Measurements from ENCODE around the gene POU2F2.

DNA sequence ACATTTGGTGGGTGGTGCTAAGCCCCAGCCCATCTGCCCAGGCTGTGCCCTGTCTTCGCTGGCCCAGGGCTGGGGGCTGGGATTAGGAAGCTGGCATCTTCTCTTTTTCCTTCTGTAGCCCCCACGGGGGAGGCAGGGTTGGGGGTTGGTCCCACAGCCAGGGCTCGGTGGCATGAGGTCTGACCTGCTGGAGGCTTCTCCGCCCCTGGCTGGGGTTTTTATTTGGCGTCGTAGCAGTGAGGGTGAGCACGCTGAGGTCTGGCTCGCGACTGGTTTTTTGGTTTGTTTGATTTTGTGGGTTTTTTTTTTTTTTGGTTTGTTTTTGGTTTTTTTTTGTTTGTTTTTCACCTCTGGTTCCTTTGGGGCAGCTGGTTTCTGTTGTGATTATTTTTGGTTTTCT, 41.6 kb downstream of the POU2F2 start:
- TF ChIP-seq, protein P1, sequence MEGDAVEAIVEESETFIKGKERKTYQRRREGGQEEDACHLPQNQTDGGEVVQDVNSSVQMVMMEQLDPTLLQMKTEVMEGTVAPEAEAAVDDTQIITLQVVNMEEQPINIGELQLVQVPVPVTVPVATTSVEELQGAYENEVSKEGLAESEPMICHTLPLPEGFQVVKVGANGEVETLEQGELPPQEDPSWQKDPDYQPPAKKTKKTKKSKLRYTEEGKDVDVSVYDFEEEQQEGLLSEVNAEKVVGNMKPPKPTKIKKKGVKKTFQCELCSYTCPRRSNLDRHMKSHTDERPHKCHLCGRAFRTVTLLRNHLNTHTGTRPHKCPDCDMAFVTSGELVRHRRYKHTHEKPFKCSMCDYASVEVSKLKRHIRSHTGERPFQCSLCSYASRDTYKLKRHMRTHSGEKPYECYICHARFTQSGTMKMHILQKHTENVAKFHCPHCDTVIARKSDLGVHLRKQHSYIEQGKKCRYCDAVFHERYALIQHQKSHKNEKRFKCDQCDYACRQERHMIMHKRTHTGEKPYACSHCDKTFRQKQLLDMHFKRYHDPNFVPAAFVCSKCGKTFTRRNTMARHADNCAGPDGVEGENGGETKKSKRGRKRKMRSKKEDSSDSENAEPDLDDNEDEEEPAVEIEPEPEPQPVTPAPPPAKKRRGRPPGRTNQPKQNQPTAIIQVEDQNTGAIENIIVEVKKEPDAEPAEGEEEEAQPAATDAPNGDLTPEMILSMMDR (conservative IDR thresholded peaks at IDR 0.05; ENCODE audit: low read length) = no peak
- no peak for TF ChIP-seq EZH2phosphoT487 (IDR thresholded peaks at IDR 0.05; ENCODE audit: borderline replicate concordance, low read depth, low read length)

Measured in OCI-LY7 (cell line).